Left lung (tissue), 10 donors: ENCODE results near the gene CLCN5. TPM values are rescaled to one million over a fixed set of nuclear protein-coding genes. Genes with fewer than 3 reads are reported as not detected.
A peak's percentile ranks its signal among the peaks of the same experiment; 100 is the strongest.

Source experiments
- ATAC-seq: fragments of 200-7000 bp; cut with Tn5 transposase; one replicate; pipeline ENCODE4 v1.9.1; 2020; ENCODE audit warnings: moderate library complexity
- DNase-seq, 4 donors: peaks; one replicate each; pipeline ENCODE4 v3.0.0-alpha.2; 2013 to 2020
- H3K27ac ChIP-seq, 2 donors: fragments of 200-600 bp; sonication (generic) in 1 of 2; one replicate each; pipeline versions ENCODE4 v1.5.0 to v1.8.0; 2020 to 2021
- H3K27me3 ChIP-seq, 2 donors: fragments of 200-600 bp; sonication (generic) in 1 of 2; one replicate each; pipeline versions ENCODE4 v1.5.0 to v1.8.0; 2020 to 2021
- H3K36me3 ChIP-seq, 2 donors: fragments of 200-600 bp; sonication (generic) in 1 of 2; one replicate each; pipeline versions ENCODE4 v1.5.0 to v1.8.0; 2020 to 2021
- H3K4me1 ChIP-seq, 2 donors: fragments of 200-600 bp; one replicate each; pipeline ENCODE4 v1.8.0; 2021
- H3K4me3 ChIP-seq, 2 donors: fragments of 200-600 bp; sonication (generic) in 1 of 2; one replicate each; pipeline versions ENCODE4 v1.5.0 to v1.8.0; 2020 to 2021; ENCODE audit warnings: mild to moderate bottlenecking in 1 of 2
- H3K9me3 ChIP-seq, 2 donors: fragments of 200-600 bp; sonication (generic) in 1 of 2; one replicate each; pipeline versions ENCODE4 v1.5.0 to v1.8.0; 2020 to 2021
- intact Hi-C, 2 donors: fragments of 100-400 bp; cut with DNase I; formaldehyde crosslinking; loops; one replicate each; pipeline versions ENCODE4 v1.11.2 to v1.14.2; 2022
- polyA plus RNA-seq, 6 donors: library from polyadenylated mRNA; unstranded; fragments of 120-200 nt; gene quantifications; one replicate each; pipeline ENCODE4 v1.2.1, GENCODE V29; 2013; ENCODE audit not compliant: insufficient read length in 6 of 6
- total RNA-seq, 2 donors: library from RNA; stranded (reverse); fragmentation: NEBNext Ultra II Directional; extraction: Animal tissue kit (Norgen Biotek cat#: 25700); gene quantifications; one replicate each; pipeline ENCODE4 v1.2.1, GENCODE V29; 2021
- TF ChIP-seq, protein P1 (sequence below), 2 donors: fragments of 200-600 bp; sonication (generic) in 1 of 2; IDR thresholded peaks; one replicate each; pipeline versions ENCODE4 v1.5.0 to v1.8.0; 2021; ENCODE audit warnings: antibody characterized with exemption in 2 of 2
- donor health status: DM: no; HTN: yes; CAD: no.
- donor health status: DM: no; HTN: no; CAD: no.

CLCN5 gene
- total and polyA plus RNA-seq, 8 donors = 12.5 to 19.5 (median 14.9) TPM

DNA sequence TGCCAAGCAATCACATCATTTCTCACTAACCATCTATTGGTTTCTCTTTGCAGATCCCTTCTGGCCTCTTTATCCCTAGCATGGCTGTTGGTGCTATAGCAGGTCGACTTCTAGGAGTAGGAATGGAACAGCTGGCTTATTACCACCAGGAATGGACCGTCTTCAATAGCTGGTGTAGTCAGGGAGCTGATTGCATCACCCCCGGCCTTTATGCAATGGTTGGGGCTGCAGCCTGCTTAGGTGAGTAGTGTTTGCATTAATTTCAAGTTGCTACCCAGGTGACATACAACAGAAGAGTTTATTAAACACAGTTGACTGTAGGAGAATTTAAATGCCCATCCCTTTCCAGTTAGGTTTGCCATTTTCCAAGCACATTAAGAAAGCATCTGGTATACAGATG, 166.2 kb downstream of the CLCN5 start:
- no peak overlapping the region for H3K4me3 ChIP-seq
- H3K27ac ChIP-seq = no peak overlapping the region
- DNase-seq (no peak), ATAC-seq (peak; percentile 78)
- no peaks in the 10 kb centered on the region for H3K9me3 ChIP-seq
- TF ChIP-seq, protein P1, sequence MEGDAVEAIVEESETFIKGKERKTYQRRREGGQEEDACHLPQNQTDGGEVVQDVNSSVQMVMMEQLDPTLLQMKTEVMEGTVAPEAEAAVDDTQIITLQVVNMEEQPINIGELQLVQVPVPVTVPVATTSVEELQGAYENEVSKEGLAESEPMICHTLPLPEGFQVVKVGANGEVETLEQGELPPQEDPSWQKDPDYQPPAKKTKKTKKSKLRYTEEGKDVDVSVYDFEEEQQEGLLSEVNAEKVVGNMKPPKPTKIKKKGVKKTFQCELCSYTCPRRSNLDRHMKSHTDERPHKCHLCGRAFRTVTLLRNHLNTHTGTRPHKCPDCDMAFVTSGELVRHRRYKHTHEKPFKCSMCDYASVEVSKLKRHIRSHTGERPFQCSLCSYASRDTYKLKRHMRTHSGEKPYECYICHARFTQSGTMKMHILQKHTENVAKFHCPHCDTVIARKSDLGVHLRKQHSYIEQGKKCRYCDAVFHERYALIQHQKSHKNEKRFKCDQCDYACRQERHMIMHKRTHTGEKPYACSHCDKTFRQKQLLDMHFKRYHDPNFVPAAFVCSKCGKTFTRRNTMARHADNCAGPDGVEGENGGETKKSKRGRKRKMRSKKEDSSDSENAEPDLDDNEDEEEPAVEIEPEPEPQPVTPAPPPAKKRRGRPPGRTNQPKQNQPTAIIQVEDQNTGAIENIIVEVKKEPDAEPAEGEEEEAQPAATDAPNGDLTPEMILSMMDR (IDR thresholded peaks at IDR 0.05) = no peak
- intact Hi-C loops = no loop called here
- H3K27me3 ChIP-seq = no peaks in the 10 kb centered on the region
- H3K4me1 ChIP-seq = no peaks in the 10 kb centered on the region
- H3K36me3 ChIP-seq = peaks cover 0 to 4% of the 10 kb centered on the region in 2 donors

DNA sequence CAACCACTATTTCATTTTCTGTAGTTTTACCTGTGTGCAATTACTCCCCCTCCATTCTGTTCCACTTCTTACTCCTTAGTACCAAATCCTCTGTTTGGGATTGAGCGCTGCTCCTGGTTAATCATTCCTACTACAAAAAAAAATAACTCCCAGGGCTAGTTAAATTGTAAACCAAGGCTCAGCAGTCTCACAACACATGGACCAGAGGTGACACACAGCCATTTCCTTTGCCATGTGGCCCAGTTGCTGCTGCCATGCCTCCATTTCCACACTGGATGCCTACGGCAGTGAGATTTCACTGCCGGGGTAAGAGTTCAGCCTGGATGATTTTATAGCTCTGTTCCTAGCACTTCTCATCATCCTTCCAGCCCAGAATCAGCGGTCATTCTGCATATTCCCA, 171.2 kb downstream of the CLCN5 start:
- H3K36me3 ChIP-seq = no peaks in the 10 kb centered on the region
- no peak overlapping the region for H3K4me3 ChIP-seq
- TF ChIP-seq, protein P1 (IDR thresholded peaks at IDR 0.05) = no peak
- H3K27me3 ChIP-seq = no peaks in the 10 kb centered on the region
- DNase-seq = no peak
- no peak overlapping the region for H3K27ac ChIP-seq
- intact Hi-C loops = no loop called here
- no peak for ATAC-seq
- no peaks in the 10 kb centered on the region for H3K4me1 ChIP-seq
- no peaks in the 10 kb centered on the region for H3K9me3 ChIP-seq

GRCh38 chrX:50097071-50097470, 174.7 kb downstream of the CLCN5 start:
- Histone ChIP-seq H3K36me3 (no peaks in the 10 kb centered on the region), H3K27me3 (no peaks in the 10 kb centered on the region), H3K4me3 (no peak overlapping the region), H3K9me3 (no peaks in the 10 kb centered on the region), H3K4me1 (no peaks in the 10 kb centered on the region), H3K27ac (no peak overlapping the region)
- TF ChIP-seq, protein P1 (IDR thresholded peaks at IDR 0.05) = no peak
- ATAC-seq (no peak), DNase-seq (no peak)
- intact Hi-C loops = no loop called here

DNA sequence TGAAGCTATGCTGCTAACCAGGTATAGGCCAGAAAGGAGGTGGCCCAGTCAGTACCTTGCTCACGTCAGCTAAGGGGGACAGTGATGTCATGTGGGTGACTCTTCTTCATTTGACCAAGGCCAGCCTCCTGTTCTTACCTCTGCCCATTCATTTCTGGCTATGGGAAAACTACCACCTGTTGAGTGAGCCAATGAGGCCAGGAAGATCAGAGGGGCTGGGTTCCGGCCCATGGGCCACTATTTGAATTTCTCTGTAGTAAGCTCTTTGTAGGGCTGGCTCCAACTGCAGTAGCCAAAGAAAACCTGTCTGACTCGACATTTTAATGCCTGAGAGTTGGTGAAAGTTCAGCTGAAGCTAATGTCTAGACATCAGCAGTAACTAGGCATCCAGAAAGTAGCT, 175.8 kb downstream of the CLCN5 start:
- TF ChIP-seq, protein P1 (IDR thresholded peaks at IDR 0.05) = no peak
- H3K27me3 ChIP-seq = no peaks in the 10 kb centered on the region
- H3K4me1 ChIP-seq = no peaks in the 10 kb centered on the region
- no peaks in the 10 kb centered on the region for H3K9me3 ChIP-seq
- ATAC-seq (no peak), DNase-seq (no peak)
- no peak overlapping the region for H3K27ac ChIP-seq
- intact Hi-C loops = no loop called here
- no peaks in the 10 kb centered on the region for H3K36me3 ChIP-seq
- H3K4me3 ChIP-seq = no peak overlapping the region

DNA sequence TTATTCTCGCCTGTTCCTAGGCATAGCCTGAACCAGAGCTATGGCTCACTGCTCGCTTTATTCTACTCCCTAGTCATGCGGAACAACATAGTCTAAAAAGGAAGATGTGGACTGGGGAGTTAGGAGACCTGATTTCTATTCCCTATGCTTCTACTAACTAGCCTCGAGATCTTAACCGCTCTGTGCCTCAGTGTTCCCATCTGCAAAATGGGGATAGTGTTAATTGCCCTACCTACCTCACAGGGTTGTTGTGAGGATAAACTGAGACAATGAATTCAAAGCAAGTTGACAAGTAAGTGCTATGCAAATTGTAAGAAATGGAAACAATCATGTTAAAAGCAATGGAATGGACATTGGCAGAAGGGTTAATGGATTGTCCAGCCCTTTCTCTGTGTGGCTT, 176.4 kb downstream of the CLCN5 start:
- Histone ChIP-seq H3K27me3 (no peaks in the 10 kb centered on the region), H3K4me1 (no peaks in the 10 kb centered on the region), H3K9me3 (no peaks in the 10 kb centered on the region), H3K4me3 (no peak overlapping the region), H3K36me3 (no peaks in the 10 kb centered on the region), H3K27ac (no peak overlapping the region)
- DNase-seq (no peak), ATAC-seq (no peak)
- intact Hi-C loops = no loop called here
- TF ChIP-seq, protein P1 (IDR thresholded peaks at IDR 0.05) = no peak
